Measurements from ENCODE around the gene CFAP119.

GRCh38 chr16:30715750-30716445 is 46.0 kb downstream of the CFAP119 start:
- TF ChIP-seq, protein P1, sequence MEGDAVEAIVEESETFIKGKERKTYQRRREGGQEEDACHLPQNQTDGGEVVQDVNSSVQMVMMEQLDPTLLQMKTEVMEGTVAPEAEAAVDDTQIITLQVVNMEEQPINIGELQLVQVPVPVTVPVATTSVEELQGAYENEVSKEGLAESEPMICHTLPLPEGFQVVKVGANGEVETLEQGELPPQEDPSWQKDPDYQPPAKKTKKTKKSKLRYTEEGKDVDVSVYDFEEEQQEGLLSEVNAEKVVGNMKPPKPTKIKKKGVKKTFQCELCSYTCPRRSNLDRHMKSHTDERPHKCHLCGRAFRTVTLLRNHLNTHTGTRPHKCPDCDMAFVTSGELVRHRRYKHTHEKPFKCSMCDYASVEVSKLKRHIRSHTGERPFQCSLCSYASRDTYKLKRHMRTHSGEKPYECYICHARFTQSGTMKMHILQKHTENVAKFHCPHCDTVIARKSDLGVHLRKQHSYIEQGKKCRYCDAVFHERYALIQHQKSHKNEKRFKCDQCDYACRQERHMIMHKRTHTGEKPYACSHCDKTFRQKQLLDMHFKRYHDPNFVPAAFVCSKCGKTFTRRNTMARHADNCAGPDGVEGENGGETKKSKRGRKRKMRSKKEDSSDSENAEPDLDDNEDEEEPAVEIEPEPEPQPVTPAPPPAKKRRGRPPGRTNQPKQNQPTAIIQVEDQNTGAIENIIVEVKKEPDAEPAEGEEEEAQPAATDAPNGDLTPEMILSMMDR (IDR thresholded peaks at IDR 0.05; ENCODE audit: poor library complexity): no peak
- TF ChIP-seq EZH2 (IDR thresholded peaks at IDR 0.05; ENCODE audit: borderline replicate concordance) (no peak), EZH2phosphoT487 (IDR thresholded peaks at IDR 0.05; ENCODE audit: low read depth, severe bottlenecking, unreplicated experiment) (no peak)

Measured in hepatocyte (in vitro differentiated cells).